ENCODE data around the gene SASS6.
"Not testable (repeated sequence)": the region's sequence is repeated elsewhere in the genome, so short reads cannot be mapped to it uniquely, and the experiment has no call there.

DNA sequence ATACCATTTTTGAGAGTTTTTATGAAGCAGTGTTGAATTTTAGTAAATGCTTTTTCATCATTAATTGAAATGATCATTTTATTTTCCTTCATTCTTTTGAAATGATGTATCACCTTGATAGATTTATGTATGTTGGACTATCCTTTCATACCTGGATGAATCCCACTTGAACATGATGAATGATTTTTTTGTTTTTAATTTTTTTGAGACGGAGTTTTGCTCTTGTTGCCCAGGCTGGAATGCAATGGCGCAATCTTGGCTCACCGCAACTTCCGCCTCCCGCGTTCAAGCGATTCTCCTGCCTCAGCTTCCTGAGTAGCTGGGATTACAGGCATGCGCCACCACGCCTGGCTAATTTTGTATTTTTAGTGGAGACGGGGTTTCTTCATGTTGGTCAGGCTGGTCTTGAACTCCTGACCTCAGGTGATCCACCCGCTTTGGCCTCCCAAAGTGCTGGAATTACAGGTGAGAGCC is 85.5 kb downstream of the SASS6 start:
- TF ChIP-seq, protein P1, sequence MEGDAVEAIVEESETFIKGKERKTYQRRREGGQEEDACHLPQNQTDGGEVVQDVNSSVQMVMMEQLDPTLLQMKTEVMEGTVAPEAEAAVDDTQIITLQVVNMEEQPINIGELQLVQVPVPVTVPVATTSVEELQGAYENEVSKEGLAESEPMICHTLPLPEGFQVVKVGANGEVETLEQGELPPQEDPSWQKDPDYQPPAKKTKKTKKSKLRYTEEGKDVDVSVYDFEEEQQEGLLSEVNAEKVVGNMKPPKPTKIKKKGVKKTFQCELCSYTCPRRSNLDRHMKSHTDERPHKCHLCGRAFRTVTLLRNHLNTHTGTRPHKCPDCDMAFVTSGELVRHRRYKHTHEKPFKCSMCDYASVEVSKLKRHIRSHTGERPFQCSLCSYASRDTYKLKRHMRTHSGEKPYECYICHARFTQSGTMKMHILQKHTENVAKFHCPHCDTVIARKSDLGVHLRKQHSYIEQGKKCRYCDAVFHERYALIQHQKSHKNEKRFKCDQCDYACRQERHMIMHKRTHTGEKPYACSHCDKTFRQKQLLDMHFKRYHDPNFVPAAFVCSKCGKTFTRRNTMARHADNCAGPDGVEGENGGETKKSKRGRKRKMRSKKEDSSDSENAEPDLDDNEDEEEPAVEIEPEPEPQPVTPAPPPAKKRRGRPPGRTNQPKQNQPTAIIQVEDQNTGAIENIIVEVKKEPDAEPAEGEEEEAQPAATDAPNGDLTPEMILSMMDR (optimal IDR thresholded peaks at IDR 0.05 in 1 of 3, IDR thresholded peaks at IDR 0.05 in 1 of 3, conservative IDR thresholded peaks at IDR 0.05 in 1 of 3; ENCODE audit: extremely low read depth in 1 of 3, insufficient read depth in 2 of 3, low read length in 3 of 3), result not testable (repeated sequence)
- not testable (repeated sequence) for TF ChIP-seq EZH2 (IDR thresholded peaks at IDR 0.05; ENCODE audit: low read length)

Measured in keratinocyte (primary cell).